Testis (tissue), 3 donors: ENCODE results near the gene ZFP3. TPM values are rescaled to one million over a fixed set of nuclear protein-coding genes. Genes with fewer than 3 reads are reported as not detected.

Source experiments
- DNase-seq: peaks from one replicate; pipeline ENCODE4 v3.0.0-alpha.2; 2019
- H3K27ac ChIP-seq, 2 donors: fragments of 200-600 bp; sonication (generic); one replicate each; pipeline ENCODE4 v1.5.1; 2019
- H3K27me3 ChIP-seq: fragments of 200-600 bp; sonication (generic); one replicate; pipeline ENCODE4 v1.5.1; 2019
- H3K36me3 ChIP-seq: fragments of 200-600 bp; sonication (generic); one replicate; pipeline ENCODE4 v1.5.1; 2017; ENCODE audit warnings: low read depth; ENCODE audit errors: missing control alignments
- H3K4me1 ChIP-seq: fragments of 200-600 bp; sonication (generic); one replicate; pipeline ENCODE4 v1.5.1; 2019
- H3K4me3 ChIP-seq, 2 donors: fragments of 200-600 bp; sonication (generic); one replicate each; pipeline ENCODE4 v1.5.1; 2017 to 2019
- H3K9me3 ChIP-seq: fragments of 200-600 bp; sonication (generic); one replicate; pipeline ENCODE4 v1.5.1; 2017
- CTCF ChIP-seq, 3 experiments: fragments of 450-650 bp in 2 of 3; fragments of 200-600 bp in 1 of 3; sonication (generic) in 1 of 3; IDR thresholded peaks; one replicate each; pipeline ENCODE4 v1.5.1; 2016 to 2019; ENCODE audit warnings: antibody characterized with exemption in 3 of 3, mild to moderate bottlenecking in 2 of 3, moderate library complexity in 1 of 3
- POLR2A ChIP-seq: fragments of 450-650 bp; IDR thresholded peaks from one replicate; pipeline ENCODE4 v1.6.1; 2017; ENCODE audit warnings: antibody characterized with exemption, mild to moderate bottlenecking, moderate library complexity
- WGBS, 2 donors: methylation state at CpG; one replicate each; pipeline ENCODE4 v1.1.5; 2018; 5-methylcytosine and 5-hydroxymethylcytosine counted together
- intact Hi-C: fragments of 100-400 bp; cut with DNase I; formaldehyde crosslinking; loops from one replicate; pipeline ENCODE4 v1.15.1; 2023; ENCODE audit warnings: low total_unique reads
- polyA plus RNA-seq: library from polyadenylated mRNA; stranded (reverse); fragments of 350-450 nt; fragmentation: Illumina TruSeq; extraction: RNeasy Lipid Tissue Mini Kit (QIAGEN cat#74804); gene quantifications from one replicate; pipeline ENCODE4 v1.2.3, GENCODE V29; 2014; ENCODE audit warnings: low read depth, low replicate concordance; ENCODE audit not compliant: insufficient read depth
- total RNA-seq, 2 donors: library from RNA; depleted of rRNA; stranded (reverse); fragments of >200 nt; gene quantifications; one replicate each; pipeline ENCODE4 v1.2.3, GENCODE V29; 2016

Gene ZFP3
- total and polyA plus RNA-seq, 3 donors from 2014 or later = 4.6 to 7.2 (median 6.4) TPM

GRCh38 chr17:5096731-5097100 lies 18.4 kb downstream of the ZFP3 start:
- Histone ChIP-seq H3K4me1 (no peaks in the 10 kb centered on the region), H3K27ac (no peak overlapping the region), H3K36me3 (no peaks in the 10 kb centered on the region), H3K9me3 (no peaks in the 10 kb centered on the region), H3K27me3 (no peaks in the 10 kb centered on the region), H3K4me3 (peak overlapping the region; percentile 56 to 60)
- WGBS, 2 donors = 11 to 14% methylated on average over 7 of the region's 7 CpGs
- no peak for TF ChIP-seq CTCF (IDR thresholded peaks at IDR 0.05)
- TF ChIP-seq POLR2A = no peak
- intact Hi-C loops = no loop called here
- no peak for DNase-seq

- Histone ChIP-seq H3K27me3 (no peaks in the 10 kb centered on the region), H3K4me1 (no peaks in the 10 kb centered on the region), H3K36me3 (no peaks in the 10 kb centered on the region), H3K9me3 (no peaks in the 10 kb centered on the region), H3K4me3 (peak overlapping the region; percentile 56 to 60), H3K27ac (peak overlapping the region in 1 of 2 donors; percentile 36)
- TF ChIP-seq POLR2A = no peak
- TF ChIP-seq CTCF (IDR thresholded peaks at IDR 0.05) = no peak
- WGBS, 2 donors = 0 to 1% methylated on average over 6 to 60 of the region's 63 CpGs
- peak; percentile 77 for DNase-seq
- intact Hi-C loops = no loop called here
These were observed 19.0 kb downstream of the ZFP3 start for GRCh38 chr17:5097101-5097834.

- no peak for TF ChIP-seq POLR2A
- no peak for TF ChIP-seq CTCF (IDR thresholded peaks at IDR 0.05)
- Histone ChIP-seq H3K4me3 (no peak overlapping the region), H3K9me3 (no peaks in the 10 kb centered on the region), H3K4me1 (no peaks in the 10 kb centered on the region), H3K27ac (no peak overlapping the region), H3K27me3 (no peaks in the 10 kb centered on the region), H3K36me3 (no peaks in the 10 kb centered on the region)
- no peak for DNase-seq
- intact Hi-C loops = no loop called here
- 74 to 78% methylated on average over 5 of the region's 5 CpGs for WGBS, 2 donors
These were observed 21.0 kb downstream of the ZFP3 start for GRCh38 chr17:5099271-5099670.

- 73 to 77% methylated on average over 6 of the region's 6 CpGs for WGBS, 2 donors
These were observed 22.6 kb downstream of the ZFP3 start for GRCh38 chr17:5100832-5101231.

More at GRCh38 chr17:5100832-5101231, 22.6 kb downstream of the ZFP3 start:
- intact Hi-C loops = no loop called here
- Histone ChIP-seq H3K9me3 (no peaks in the 10 kb centered on the region), H3K27me3 (no peaks in the 10 kb centered on the region), H3K36me3 (no peaks in the 10 kb centered on the region), H3K4me1 (no peaks in the 10 kb centered on the region), H3K27ac (no peak overlapping the region), H3K4me3 (no peak overlapping the region)
- no peak for DNase-seq
- no peak for TF ChIP-seq POLR2A
- TF ChIP-seq CTCF (IDR thresholded peaks at IDR 0.05) = no peak
